HCT116 (cell line): ENCODE data around the gene NRXN2. TPM values are rescaled to one million over a fixed set of nuclear protein-coding genes. Genes with fewer than 3 reads are reported as not detected.

Source experiments
- ATAC-seq: fragments of 200-7000 bp; cut with Tn5 transposase; 2 replicates; pipeline ENCODE4 v1.9.1; 2020; ENCODE audit warnings: mild to moderate bottlenecking, moderate library complexity
- BruUV-seq: library from RNA; stranded (reverse); fragments of 400-500 nt; replicated peaks from 2 replicates; lab custom pipeline; 2021; lab: Mats Ljungman, UMichigan
- CTCF ChIA-PET: fragments of 300-600 bp; sonication (Branson Sonifier 250); formaldehyde crosslinking; loops from one replicate; lab custom pipeline; 2021; ENCODE audit warnings: antibody characterized with exemption; lab: Charles Lee
- POLR2A ChIA-PET: fragments of 300-600, 350-600 bp; sonication (Branson Sonifier 250); formaldehyde crosslinking; loops from one replicate; lab custom pipeline; 2021; ENCODE audit warnings: antibody characterized with exemption; lab: Charles Lee
- RAD21 ChIA-PET, 2 experiments: fragments of 300-600 bp; sonication (Branson Sonifier 250); formaldehyde crosslinking; loops; one replicate each; lab custom pipeline; 2023; ENCODE audit warnings: low total read pairs in 2 of 2; ENCODE audit not compliant: uncharacterized antibody in 2 of 2, unreplicated experiment in 2 of 2, low non-redundant PET in 1 of 2; lab: Charles Lee
- DNase-seq: peaks from one replicate; pipeline ENCODE4 v3.0.0-alpha.2; 2010; ENCODE audit warnings: low read depth, low spot score
- H2AFZ ChIP-seq: fragments of 200-600 bp; shearing (Covaris generic), sonication (generic); 2 replicates; pipeline ENCODE4 v1.6.1; 2017; ENCODE audit warnings: low read depth, mixed run types, mixed read lengths, antibody characterized with exemption, low read length; ENCODE audit not compliant: poor library complexity, severe bottlenecking
- H3K27ac ChIP-seq: 2 replicates; pipeline ENCODE4 v1.5.1; 2012; ENCODE audit warnings: low read depth, low read length
- H3K27me3 ChIP-seq: fragments of 200-600 bp; sonication (generic); 2 replicates; pipeline ENCODE4 v1.6.1; 2016; ENCODE audit warnings: mixed run types, low read length, mixed read lengths; ENCODE audit not compliant: insufficient read depth
- H3K36me3 ChIP-seq, 2 experiments: fragments of 200-500 bp in 1 of 2; fragments of 200-600 bp in 1 of 2; sonication (Bioruptor generic) in 1 of 2; sonication (generic) in 1 of 2; 2 replicates each; pipeline versions ENCODE4 v1.5.1 to v1.6.1; 2014 to 2016; ENCODE audit warnings: low read length in 2 of 2, inconsistent platforms in 1 of 2, mixed read lengths in 1 of 2, mixed run types in 1 of 2; ENCODE audit not compliant: insufficient read depth in 2 of 2, control insufficient read depth in 1 of 2
- H3K4me1 ChIP-seq, 2 experiments: fragments of 200-600 bp in 1 of 2; sonication (generic) in 1 of 2; 2 replicates each; pipeline versions ENCODE4 v1.5.1 to v1.6.1; 2012 to 2017; ENCODE audit warnings: low read length in 2 of 2, inconsistent platforms in 1 of 2, mild to moderate bottlenecking in 1 of 2, mixed read lengths in 1 of 2, mixed run types in 1 of 2, moderate library complexity in 1 of 2; ENCODE audit not compliant: insufficient read depth in 2 of 2, control insufficient read depth in 1 of 2
- H3K4me2 ChIP-seq: fragments of 200-600 bp; sonication (generic); 2 replicates; pipeline ENCODE4 v1.6.1; 2017; ENCODE audit warnings: mixed run types, low read length, mixed read lengths
- H3K4me3 ChIP-seq, 2 experiments: fragments of 200-600 bp in 1 of 2; sonication (generic) in 1 of 2; replicated peaks in 1 of 2; 2 replicates each; pipeline ENCODE4 v1.5.1; 2011 to 2016; ENCODE audit warnings: low read length in 2 of 2, control low read depth in 1 of 2, low read depth in 1 of 2, mild to moderate bottlenecking in 1 of 2, mixed read lengths in 1 of 2, mixed run types in 1 of 2
- H3K79me2 ChIP-seq: fragments of 200-600 bp; sonication (generic); 2 replicates; pipeline ENCODE4 v1.6.1; 2017; ENCODE audit warnings: mild to moderate bottlenecking, mixed run types, low read length, moderate library complexity, mixed read lengths; ENCODE audit not compliant: insufficient read depth
- H3K9ac ChIP-seq: fragments of 200-600 bp; sonication (generic); 2 replicates; pipeline ENCODE4 v1.6.1; 2016; ENCODE audit warnings: low read length, mixed read lengths
- H3K9me2 ChIP-seq: fragments of 200-600 bp; sonication (generic), shearing (Covaris generic); 2 replicates; pipeline ENCODE4 v1.6.1; 2017; ENCODE audit warnings: mixed run types, mild to moderate bottlenecking, moderate library complexity; ENCODE audit not compliant: insufficient read depth
- H3K9me3 ChIP-seq, 2 experiments: fragments of 200-500 bp in 1 of 2; fragments of 200-600 bp in 1 of 2; sonication (Bioruptor generic) in 1 of 2; sonication (generic) in 1 of 2; 2 replicates each; pipeline ENCODE4 v1.6.1; 2014 to 2017; ENCODE audit warnings: low read length in 2 of 2, mixed read lengths in 2 of 2, inconsistent platforms in 1 of 2, low read depth in 1 of 2, mild to moderate bottlenecking in 1 of 2, mixed run types in 1 of 2, moderate library complexity in 1 of 2; ENCODE audit not compliant: control insufficient read depth in 1 of 2, insufficient read depth in 1 of 2
- H4K20me1 ChIP-seq: fragments of 200-600 bp; sonication (generic), shearing (Covaris generic); 2 replicates; pipeline ENCODE4 v1.6.1; 2017; ENCODE audit warnings: mixed run types, mild to moderate bottlenecking, moderate library complexity; ENCODE audit not compliant: insufficient read depth
- ELF1 ChIP-seq: IDR thresholded peaks from 2 replicates; pipeline ENCODE4 v1.6.1; 2012; ENCODE audit warnings: low read depth, borderline replicate concordance
- EZH2 ChIP-seq: fragments of 200-600 bp; sonication (generic); IDR thresholded peaks from 2 replicates; pipeline ENCODE4 v1.6.1; 2017; ENCODE audit warnings: antibody characterized with exemption, mixed run types
- REST ChIP-seq: IDR thresholded peaks from 2 replicates; pipeline ENCODE4 v1.6.1; 2012; ENCODE audit warnings: low read depth
- SP1 ChIP-seq: IDR thresholded peaks from 2 replicates; pipeline ENCODE4 v1.6.1; 2012; ENCODE audit warnings: low read depth
- SRF ChIP-seq: IDR thresholded peaks from 2 replicates; pipeline ENCODE4 v1.6.1; 2012; ENCODE audit warnings: low read depth
- TCF7L2 ChIP-seq: IDR thresholded peaks from 2 replicates; pipeline ENCODE4 v1.7.0; 2011; ENCODE audit warnings: borderline replicate concordance, inconsistent platforms; ENCODE audit not compliant: insufficient read depth, insufficient read length; ENCODE audit errors: extremely low read depth
- YY1 ChIP-seq: IDR thresholded peaks from 2 replicates; pipeline ENCODE4 v1.6.1; 2011; ENCODE audit warnings: low read length, low read depth, moderate library complexity, mild to moderate bottlenecking; ENCODE audit not compliant: insufficient replicate concordance; ENCODE audit errors: extremely low read depth
- ZFX ChIP-seq: fragments of 450-650 bp; IDR thresholded peaks from 2 replicates; pipeline ENCODE4 v1.6.1; 2017
- ZNF274 ChIP-seq: fragments of 200-500 bp; sonication (Bioruptor generic); IDR thresholded peaks from 2 replicates; pipeline ENCODE4 v1.6.1; 2014; ENCODE audit warnings: mild to moderate bottlenecking, low read depth, low read length, inconsistent platforms
- intact Hi-C: fragments of 100-400 bp; cut with micrococcal nuclease; formaldehyde crosslinking; loops from 2 replicates; pipeline ENCODE4 v1.10.0; 2022
- total RNA-seq: library from RNA; stranded (reverse); gene quantifications from one replicate; pipeline ENCODE4 v1.2.1, GENCODE V29; 2021; ENCODE audit not compliant: unreplicated experiment
- TF ChIP-seq, protein P1 (sequence below): IDR thresholded peaks from 2 replicates; pipeline ENCODE4 v1.6.1; 2011; ENCODE audit warnings: mild to moderate bottlenecking, low read length, moderate library complexity; ENCODE audit not compliant: insufficient replicate concordance; ENCODE audit errors: extremely low read depth

NRXN2 gene
- total RNA-seq, 1 experiment from 2014 or later = 1.5 TPM

- TF ChIP-seq, protein P1, sequence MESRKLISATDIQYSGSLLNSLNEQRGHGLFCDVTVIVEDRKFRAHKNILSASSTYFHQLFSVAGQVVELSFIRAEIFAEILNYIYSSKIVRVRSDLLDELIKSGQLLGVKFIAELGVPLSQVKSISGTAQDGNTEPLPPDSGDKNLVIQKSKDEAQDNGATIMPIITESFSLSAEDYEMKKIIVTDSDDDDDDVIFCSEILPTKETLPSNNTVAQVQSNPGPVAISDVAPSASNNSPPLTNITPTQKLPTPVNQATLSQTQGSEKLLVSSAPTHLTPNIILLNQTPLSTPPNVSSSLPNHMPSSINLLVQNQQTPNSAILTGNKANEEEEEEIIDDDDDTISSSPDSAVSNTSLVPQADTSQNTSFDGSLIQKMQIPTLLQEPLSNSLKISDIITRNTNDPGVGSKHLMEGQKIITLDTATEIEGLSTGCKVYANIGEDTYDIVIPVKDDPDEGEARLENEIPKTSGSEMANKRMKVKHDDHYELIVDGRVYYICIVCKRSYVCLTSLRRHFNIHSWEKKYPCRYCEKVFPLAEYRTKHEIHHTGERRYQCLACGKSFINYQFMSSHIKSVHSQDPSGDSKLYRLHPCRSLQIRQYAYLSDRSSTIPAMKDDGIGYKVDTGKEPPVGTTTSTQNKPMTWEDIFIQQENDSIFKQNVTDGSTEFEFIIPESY = no peak
Observed at GRCh38 chr11:64713016-64713707, 9.8 kb downstream of the NRXN2 start (continued).

- Histone ChIP-seq H3K4me1 (peaks cover 7 to 23% of the 10 kb centered on the region in 2 experiments; a peak in 3 of 4 replicates), H3K4me2 (peak overlapping the region; percentile 25; the same call in 1 of the 2 replicates), H3K79me2 (no peaks in the 10 kb centered on the region), H3K36me3 (no peaks in the 10 kb centered on the region), H3K9ac (no peak overlapping the region), H3K27ac (no peak overlapping the region), H3K27me3 (peaks cover 5% of the 10 kb centered on the region; the same call in 1 of the 2 replicates), H3K4me3 (no peak overlapping the region), H3K9me2 (no peaks in the 10 kb centered on the region), H2AFZ (no peak overlapping the region), H3K9me3 (no peaks in the 10 kb centered on the region), H4K20me1 (no peaks in the 10 kb centered on the region)
- intact Hi-C loops = loop anchor here (10.0 kb wide), 1 partner anchor 1208 kb away; the partner anchor contains the start of gene LGALS12
- POLR2A ChIA-PET = no interaction called here
- RAD21 ChIA-PET = no interaction called here
- CTCF ChIA-PET = no interaction called here
- DNase-seq (no peak), ATAC-seq (peak; percentile 76)
- BruUV-seq = no TSS peak
- TF ChIP-seq ZFX (no peak), EZH2 (no peak), SRF (no peak), YY1 (no peak), SP1 (no peak), ELF1 (no peak), ZNF274 (no peak), REST (no peak), TCF7L2 (no peak)
Observed at GRCh38 chr11:64712430-64713015, 10.5 kb downstream of the NRXN2 start.
